Mucosa of rectum (tissue), 2 donors: ENCODE data around the gene ARL5C.
"Not testable (repeated sequence)": the region's sequence is repeated elsewhere in the genome, so short reads cannot be mapped to it uniquely, and the experiment has no call there.

Experiments
- H3K27ac ChIP-seq, 2 donors: one replicate each; pipeline ENCODE4 v1.7.0; 2013; ENCODE audit warnings: inconsistent platforms in 2 of 2, low read depth in 2 of 2, low read length in 2 of 2
- H3K27me3 ChIP-seq, 2 donors: one replicate each; pipeline ENCODE4 v1.7.0; 2013; ENCODE audit warnings: low read length in 2 of 2; ENCODE audit not compliant: control insufficient read depth in 2 of 2, insufficient read depth in 2 of 2
- H3K36me3 ChIP-seq, 2 donors: one replicate each; pipeline ENCODE4 v1.7.0; 2013; ENCODE audit warnings: low read length in 2 of 2; ENCODE audit not compliant: control insufficient read depth in 2 of 2, insufficient read depth in 2 of 2
- H3K4me1 ChIP-seq, 2 donors: one replicate each; pipeline ENCODE4 v1.7.0; 2013; ENCODE audit warnings: low read length in 2 of 2, mild to moderate bottlenecking in 1 of 2; ENCODE audit not compliant: control insufficient read depth in 2 of 2, insufficient read depth in 2 of 2
- H3K4me3 ChIP-seq, 2 donors: one replicate each; pipeline ENCODE4 v1.7.0; 2013; ENCODE audit warnings: low read length in 2 of 2
- H3K9ac ChIP-seq, 2 donors: one replicate each; pipeline ENCODE4 v1.7.0; 2013; ENCODE audit warnings: low read length in 2 of 2, low read depth in 1 of 2, mild to moderate bottlenecking in 1 of 2
- H3K9me3 ChIP-seq, 2 donors: one replicate each; pipeline ENCODE4 v1.7.0; 2013; ENCODE audit warnings: low read length in 2 of 2; ENCODE audit not compliant: control insufficient read depth in 2 of 2
- donor health status: healthy.
- donor health status: Normal muscosa, but diverticular disease.

Gene ARL5C

DNA sequence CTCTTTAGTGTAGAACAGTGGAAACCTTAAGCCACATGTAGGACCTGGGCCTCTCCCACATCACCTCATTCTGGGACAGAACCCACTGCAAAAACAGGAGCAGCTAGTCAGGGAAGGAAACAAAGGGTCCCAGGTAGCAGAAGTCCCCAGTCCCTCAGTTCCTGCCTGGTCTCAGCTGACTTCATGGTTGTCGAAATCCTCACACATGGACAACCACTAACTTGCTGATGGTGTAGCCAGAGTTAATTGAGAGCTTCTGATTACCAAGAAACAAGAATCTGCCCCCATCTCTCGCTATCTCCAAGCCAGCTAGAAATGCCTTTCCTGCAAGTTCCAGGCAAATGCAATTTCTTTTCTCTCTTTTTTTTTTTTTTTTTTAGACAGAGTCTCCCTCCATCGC lies 3.6 kb upstream of the ARL5C start:
- no peak overlapping the region for H3K9ac ChIP-seq
- H3K27me3 ChIP-seq = no peaks in the 10 kb centered on the region
- H3K36me3 ChIP-seq = no peaks in the 10 kb centered on the region
- H3K4me3 ChIP-seq = no peak overlapping the region
- H3K27ac ChIP-seq = no peak overlapping the region
- no peaks in the 10 kb centered on the region for H3K9me3 ChIP-seq
- peaks cover under 1 to 2% of the 10 kb centered on the region in 2 donors for H3K4me1 ChIP-seq

DNA sequence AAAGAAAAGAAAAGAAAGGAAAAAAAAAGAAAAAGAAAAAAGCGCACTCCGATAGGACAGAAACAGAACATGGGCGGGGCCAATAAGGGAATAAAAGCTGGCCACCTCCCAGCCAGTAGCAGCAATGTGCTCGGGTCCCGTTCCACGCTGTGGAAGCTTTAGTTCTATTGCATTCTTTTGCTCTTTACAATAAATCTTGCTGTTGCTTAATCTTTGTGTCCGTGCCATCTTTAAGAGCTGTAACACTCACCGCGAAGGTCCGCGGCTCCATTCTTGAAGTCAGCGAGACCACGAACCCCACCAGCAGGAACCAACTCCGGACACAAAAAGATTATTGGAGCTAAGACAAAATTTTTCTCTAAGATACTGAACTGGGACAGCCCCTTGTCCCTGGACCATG lies 3.1 kb upstream of the ARL5C start:
- no peak overlapping the region for H3K27ac ChIP-seq
- no peak overlapping the region for H3K9ac ChIP-seq
- peaks cover 3% of the 10 kb centered on the region in 2 donors for H3K4me1 ChIP-seq
- no peaks in the 10 kb centered on the region for H3K36me3 ChIP-seq
- H3K9me3 ChIP-seq = no peaks in the 10 kb centered on the region
- H3K4me3 ChIP-seq = no peak overlapping the region
- no peaks in the 10 kb centered on the region for H3K27me3 ChIP-seq

- H3K9me3 ChIP-seq, H3K27me3 ChIP-seq, H3K9ac ChIP-seq, H3K27ac ChIP-seq, H3K4me3 ChIP-seq, H3K4me1 ChIP-seq, H3K36me3 ChIP-seq: not testable (repeated sequence)
These were observed 2.5 kb upstream of the ARL5C start for GRCh38 chr17:39168503-39168902.

DNA sequence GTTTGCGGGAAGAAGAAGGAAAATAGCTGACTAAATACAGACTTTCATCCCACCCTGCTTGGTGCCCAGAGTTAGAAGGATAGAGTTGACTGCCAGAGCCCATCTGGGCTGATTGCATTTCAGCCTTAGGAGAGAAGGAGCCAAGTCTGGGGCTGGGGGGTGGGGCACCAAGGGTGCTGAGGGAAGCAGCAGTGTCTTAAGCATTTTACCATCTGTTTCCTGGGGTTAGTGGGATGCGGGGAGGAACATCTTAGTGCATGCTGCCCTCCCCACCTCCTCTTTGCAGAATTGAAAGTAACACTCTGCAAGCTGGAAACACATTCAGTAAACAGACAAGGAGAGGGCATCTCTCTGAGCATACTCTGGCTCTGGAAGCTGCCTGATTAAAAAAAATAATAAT lies 1.5 kb upstream of the ARL5C start:
- Histone ChIP-seq H3K9ac (no peak overlapping the region), H3K4me1 (peaks cover 3% of the 10 kb centered on the region in 2 donors), H3K9me3 (no peaks in the 10 kb centered on the region), H3K27ac (peak overlapping the region in 1 of 2 donors; percentile 18), H3K4me3 (no peak overlapping the region), H3K36me3 (no peaks in the 10 kb centered on the region), H3K27me3 (no peaks in the 10 kb centered on the region)

DNA sequence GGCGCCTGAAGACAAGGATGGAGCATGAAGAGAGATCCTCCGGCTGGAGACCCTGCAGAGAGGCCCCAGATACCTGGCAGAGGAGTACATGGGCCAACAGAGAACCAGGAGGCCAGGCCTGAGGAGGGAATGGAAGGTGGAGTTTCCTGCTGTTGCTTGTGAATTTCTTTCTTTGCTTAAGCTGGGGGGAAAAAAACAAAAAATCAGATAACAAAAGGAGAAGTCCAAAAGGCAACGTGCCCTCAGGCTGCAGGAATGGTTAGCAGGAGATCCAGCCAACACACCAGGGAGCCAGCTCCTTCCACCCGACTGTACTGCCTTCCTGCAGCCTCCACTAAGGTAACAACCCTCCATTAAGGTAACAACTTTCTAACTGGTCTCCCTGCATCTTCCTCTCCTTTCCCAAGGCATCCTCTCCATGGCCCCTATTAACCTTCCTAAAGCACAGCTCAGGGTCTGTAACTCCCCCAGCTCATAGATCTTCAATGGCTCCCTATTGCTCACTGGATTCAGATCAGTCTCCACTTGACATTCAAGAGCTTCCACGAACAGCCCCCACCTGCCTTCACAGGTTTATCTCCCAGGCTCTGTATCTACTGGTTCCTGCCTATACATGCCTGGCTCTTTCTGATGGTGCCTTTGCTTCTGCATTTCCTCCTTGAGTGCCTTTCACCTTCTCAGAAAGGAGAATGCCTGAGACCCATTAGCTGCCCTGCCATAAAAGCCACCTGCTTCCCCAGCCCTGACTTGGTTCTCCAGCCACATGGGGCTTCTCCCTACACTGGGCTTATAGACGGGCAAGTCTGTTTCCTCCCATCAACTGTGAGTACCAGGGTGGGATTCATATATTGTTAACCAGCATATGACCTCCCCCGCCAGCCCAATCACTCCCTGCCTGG lies 725 bp upstream of the ARL5C start:
- no peak overlapping the region for H3K9ac ChIP-seq
- H3K4me1 ChIP-seq = peaks cover 3% of the 10 kb centered on the region in 2 donors
- H3K9me3 ChIP-seq = no peaks in the 10 kb centered on the region
- no peak overlapping the region for H3K4me3 ChIP-seq
- peak overlapping the region in 1 of 2 donors; percentile 18 for H3K27ac ChIP-seq
- no peaks in the 10 kb centered on the region for H3K27me3 ChIP-seq
- H3K36me3 ChIP-seq = no peaks in the 10 kb centered on the region

- H3K9ac ChIP-seq = peak overlapping the region; percentile 21 to 24
- peaks cover 3% of the 10 kb centered on the region in 2 donors for H3K4me1 ChIP-seq
- no peaks in the 10 kb centered on the region for H3K27me3 ChIP-seq
- H3K9me3 ChIP-seq = no peaks in the 10 kb centered on the region
- H3K27ac ChIP-seq = no peak overlapping the region
- H3K4me3 ChIP-seq = peak overlapping the region; percentile 68 to 76
- no peaks in the 10 kb centered on the region for H3K36me3 ChIP-seq
These were observed 652 bp downstream of the ARL5C start for GRCh38 chr17:39165178-39165840.

GRCh38 chr17:39164675-39165143 lies 1.3 kb downstream of the ARL5C start:
- peak overlapping the region; percentile 68 to 76 for H3K4me3 ChIP-seq
- H3K36me3 ChIP-seq = no peaks in the 10 kb centered on the region
- H3K4me1 ChIP-seq = peaks cover 3% of the 10 kb centered on the region in 2 donors
- no peaks in the 10 kb centered on the region for H3K27me3 ChIP-seq
- H3K9me3 ChIP-seq = no peaks in the 10 kb centered on the region
- no peak overlapping the region for H3K27ac ChIP-seq
- H3K9ac ChIP-seq = peak overlapping the region; percentile 24 to 46

GRCh38 chr17:39161962-39162361 lies 4.0 kb downstream of the ARL5C start:
- Histone ChIP-seq H3K36me3 (no peaks in the 10 kb centered on the region), H3K9ac (no peak overlapping the region), H3K27ac (no peak overlapping the region), H3K4me1 (peaks cover 3% of the 10 kb centered on the region in 2 donors), H3K9me3 (no peaks in the 10 kb centered on the region), H3K4me3 (no peak overlapping the region), H3K27me3 (no peaks in the 10 kb centered on the region)

GRCh38 chr17:39158623-39159022 lies 7.3 kb downstream of the ARL5C start:
- no peak overlapping the region for H3K9ac ChIP-seq
- no peaks in the 10 kb centered on the region for H3K9me3 ChIP-seq
- H3K27me3 ChIP-seq = no peaks in the 10 kb centered on the region
- H3K27ac ChIP-seq = no peak overlapping the region
- no peaks in the 10 kb centered on the region for H3K36me3 ChIP-seq
- no peak overlapping the region for H3K4me3 ChIP-seq
- peaks cover 0 to 2% of the 10 kb centered on the region in 2 donors for H3K4me1 ChIP-seq

GRCh38 chr17:39156491-39156890 lies 9.5 kb downstream of the ARL5C start:
- Histone ChIP-seq H3K27me3 (no peaks in the 10 kb centered on the region), H3K9me3 (no peaks in the 10 kb centered on the region), H3K4me3 (no peak overlapping the region), H3K4me1 (peaks cover 10 to 11% of the 10 kb centered on the region in 2 donors), H3K36me3 (no peaks in the 10 kb centered on the region), H3K9ac (no peak overlapping the region), H3K27ac (no peak overlapping the region)
